ENCODE data around the gene CTDSP1. TPM values are rescaled to one million over a fixed set of nuclear protein-coding genes. Genes with fewer than 3 reads are reported as not detected.

Gene CTDSP1
- polyA plus RNA-seq, 1 of the 3 experiments (the other 2 are of a cell fraction) = 88.0 TPM

- H2AFZ ChIP-seq (ENCODE audit: low read depth) = no peak overlapping the region
- H3K9me3 ChIP-seq = no peaks in the 10 kb centered on the region
- DNase-seq = no peak
- H3K9me2 ChIP-seq = no peaks in the 10 kb centered on the region
- no peak overlapping the region for H3K4me3 ChIP-seq (ENCODE audit: low read depth in 2 of 2, low read length in 1 of 2)
- H3F3A ChIP-seq (replicated peaks; ENCODE audit: insufficient read depth) = no peaks in the 10 kb centered on the region
- no peaks in the 10 kb centered on the region for H3K36me3 ChIP-seq (replicated peaks in 1 of 2; ENCODE audit: control insufficient read depth in 1 of 2, insufficient read depth in 2 of 2, low read length in 1 of 2)
- ChIA-PET CTCF (no interaction called here), POLR2A (no interaction called here)
- H3K27me3 ChIP-seq (ENCODE audit: insufficient read depth) = no peaks in the 10 kb centered on the region; the same call in 1 of the 2 replicates
- H3K27ac ChIP-seq (ENCODE audit: low read depth in 2 of 2, low read length in 1 of 2) = no peak overlapping the region
- H3K9ac ChIP-seq = no peak overlapping the region
- 87% methylated on average over 9 of the region's 11 CpGs for WGBS (ENCODE audit: low lambda C conversion rate)
- TF ChIP-seq MXI1 (IDR thresholded peaks at IDR 0.05; ENCODE audit: low read depth, low read length) = no peak
- TF ChIP-seq TCF12 (IDR thresholded peaks at IDR 0.05) = no peak
- no peak for TF ChIP-seq TEAD4 (IDR thresholded peaks at IDR 0.05; ENCODE audit: borderline replicate concordance, insufficient read depth)
- TF ChIP-seq POLR2AphosphoS5 (IDR thresholded peaks at IDR 0.05; ENCODE audit: low read depth, low read length) = no peak
- TF ChIP-seq, protein P1, sequence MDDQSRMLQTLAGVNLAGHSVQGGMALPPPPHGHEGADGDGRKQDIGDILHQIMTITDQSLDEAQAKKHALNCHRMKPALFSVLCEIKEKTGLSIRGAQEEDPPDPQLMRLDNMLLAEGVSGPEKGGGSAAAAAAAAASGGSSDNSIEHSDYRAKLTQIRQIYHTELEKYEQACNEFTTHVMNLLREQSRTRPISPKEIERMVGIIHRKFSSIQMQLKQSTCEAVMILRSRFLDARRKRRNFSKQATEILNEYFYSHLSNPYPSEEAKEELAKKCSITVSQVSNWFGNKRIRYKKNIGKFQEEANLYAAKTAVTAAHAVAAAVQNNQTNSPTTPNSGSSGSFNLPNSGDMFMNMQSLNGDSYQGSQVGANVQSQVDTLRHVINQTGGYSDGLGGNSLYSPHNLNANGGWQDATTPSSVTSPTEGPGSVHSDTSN (IDR thresholded peaks at IDR 0.05) = no peak
- no peak for TF ChIP-seq USF2 (IDR thresholded peaks at IDR 0.05; ENCODE audit: borderline replicate concordance, low read depth, low read length)
- TF ChIP-seq SIN3A (IDR thresholded peaks at IDR 0.05; ENCODE audit: borderline replicate concordance, low read depth, low read length) = no peak
- no peak for TF ChIP-seq RXRA (IDR thresholded peaks at IDR 0.05; ENCODE audit: borderline replicate concordance, low read depth)
- no peak for TF ChIP-seq RFX5 (IDR thresholded peaks at IDR 0.05; ENCODE audit: low read length)
- no peak for TF ChIP-seq ZBTB33 (IDR thresholded peaks at IDR 0.05; ENCODE audit: borderline replicate concordance, low read depth)
- TF ChIP-seq ELF1 (IDR thresholded peaks at IDR 0.05) = no peak
- no peak for TF ChIP-seq YY1 (IDR thresholded peaks at IDR 0.05; ENCODE audit: low read depth)
- no peak for TF ChIP-seq TAF1 (IDR thresholded peaks at IDR 0.05; ENCODE audit: borderline replicate concordance, low read depth, low read length)
- TF ChIP-seq, protein P2, sequence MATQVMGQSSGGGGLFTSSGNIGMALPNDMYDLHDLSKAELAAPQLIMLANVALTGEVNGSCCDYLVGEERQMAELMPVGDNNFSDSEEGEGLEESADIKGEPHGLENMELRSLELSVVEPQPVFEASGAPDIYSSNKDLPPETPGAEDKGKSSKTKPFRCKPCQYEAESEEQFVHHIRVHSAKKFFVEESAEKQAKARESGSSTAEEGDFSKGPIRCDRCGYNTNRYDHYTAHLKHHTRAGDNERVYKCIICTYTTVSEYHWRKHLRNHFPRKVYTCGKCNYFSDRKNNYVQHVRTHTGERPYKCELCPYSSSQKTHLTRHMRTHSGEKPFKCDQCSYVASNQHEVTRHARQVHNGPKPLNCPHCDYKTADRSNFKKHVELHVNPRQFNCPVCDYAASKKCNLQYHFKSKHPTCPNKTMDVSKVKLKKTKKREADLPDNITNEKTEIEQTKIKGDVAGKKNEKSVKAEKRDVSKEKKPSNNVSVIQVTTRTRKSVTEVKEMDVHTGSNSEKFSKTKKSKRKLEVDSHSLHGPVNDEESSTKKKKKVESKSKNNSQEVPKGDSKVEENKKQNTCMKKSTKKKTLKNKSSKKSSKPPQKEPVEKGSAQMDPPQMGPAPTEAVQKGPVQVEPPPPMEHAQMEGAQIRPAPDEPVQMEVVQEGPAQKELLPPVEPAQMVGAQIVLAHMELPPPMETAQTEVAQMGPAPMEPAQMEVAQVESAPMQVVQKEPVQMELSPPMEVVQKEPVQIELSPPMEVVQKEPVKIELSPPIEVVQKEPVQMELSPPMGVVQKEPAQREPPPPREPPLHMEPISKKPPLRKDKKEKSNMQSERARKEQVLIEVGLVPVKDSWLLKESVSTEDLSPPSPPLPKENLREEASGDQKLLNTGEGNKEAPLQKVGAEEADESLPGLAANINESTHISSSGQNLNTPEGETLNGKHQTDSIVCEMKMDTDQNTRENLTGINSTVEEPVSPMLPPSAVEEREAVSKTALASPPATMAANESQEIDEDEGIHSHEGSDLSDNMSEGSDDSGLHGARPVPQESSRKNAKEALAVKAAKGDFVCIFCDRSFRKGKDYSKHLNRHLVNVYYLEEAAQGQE (IDR thresholded peaks at IDR 0.05; ENCODE audit: low read depth, low read length) = no peak
- TF ChIP-seq, protein P3, sequence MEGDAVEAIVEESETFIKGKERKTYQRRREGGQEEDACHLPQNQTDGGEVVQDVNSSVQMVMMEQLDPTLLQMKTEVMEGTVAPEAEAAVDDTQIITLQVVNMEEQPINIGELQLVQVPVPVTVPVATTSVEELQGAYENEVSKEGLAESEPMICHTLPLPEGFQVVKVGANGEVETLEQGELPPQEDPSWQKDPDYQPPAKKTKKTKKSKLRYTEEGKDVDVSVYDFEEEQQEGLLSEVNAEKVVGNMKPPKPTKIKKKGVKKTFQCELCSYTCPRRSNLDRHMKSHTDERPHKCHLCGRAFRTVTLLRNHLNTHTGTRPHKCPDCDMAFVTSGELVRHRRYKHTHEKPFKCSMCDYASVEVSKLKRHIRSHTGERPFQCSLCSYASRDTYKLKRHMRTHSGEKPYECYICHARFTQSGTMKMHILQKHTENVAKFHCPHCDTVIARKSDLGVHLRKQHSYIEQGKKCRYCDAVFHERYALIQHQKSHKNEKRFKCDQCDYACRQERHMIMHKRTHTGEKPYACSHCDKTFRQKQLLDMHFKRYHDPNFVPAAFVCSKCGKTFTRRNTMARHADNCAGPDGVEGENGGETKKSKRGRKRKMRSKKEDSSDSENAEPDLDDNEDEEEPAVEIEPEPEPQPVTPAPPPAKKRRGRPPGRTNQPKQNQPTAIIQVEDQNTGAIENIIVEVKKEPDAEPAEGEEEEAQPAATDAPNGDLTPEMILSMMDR (IDR thresholded peaks at IDR 0.05) = no peak
- TF ChIP-seq MEF2A (IDR thresholded peaks at IDR 0.05; ENCODE audit: borderline replicate concordance, low read depth) = no peak
- no peak for TF ChIP-seq FOSL2 (IDR thresholded peaks at IDR 0.05; ENCODE audit: borderline replicate concordance, low read depth)
- TF ChIP-seq EP300 (IDR thresholded peaks at IDR 0.05; ENCODE audit: borderline replicate concordance in 1 of 2, low read depth in 1 of 2, low read length in 1 of 2) = no peak
- H3K4me1 ChIP-seq (ENCODE audit: control insufficient read depth in 1 of 2, insufficient read depth in 2 of 2, low read depth in 1 of 2, low read length in 1 of 2) = no peaks in the 10 kb centered on the region
- H4K20me1 ChIP-seq (ENCODE audit: insufficient read depth) = no peaks in the 10 kb centered on the region
- no peaks in the 10 kb centered on the region for H3K79me2 ChIP-seq (ENCODE audit: insufficient read depth)
- no peak overlapping the region for H3K4me2 ChIP-seq
Observed at GRCh38 chr2:218435003-218435982, 35.6 kb downstream of the CTDSP1 start.
